Measurements from ENCODE around the gene FYTTD1. TPM values are rescaled to one million over a fixed set of nuclear protein-coding genes. Genes with fewer than 3 reads are reported as not detected.

Gene FYTTD1
- total RNA-seq, 2 experiments from 2014 or later, result 75.8 to 78.2 TPM

DNA sequence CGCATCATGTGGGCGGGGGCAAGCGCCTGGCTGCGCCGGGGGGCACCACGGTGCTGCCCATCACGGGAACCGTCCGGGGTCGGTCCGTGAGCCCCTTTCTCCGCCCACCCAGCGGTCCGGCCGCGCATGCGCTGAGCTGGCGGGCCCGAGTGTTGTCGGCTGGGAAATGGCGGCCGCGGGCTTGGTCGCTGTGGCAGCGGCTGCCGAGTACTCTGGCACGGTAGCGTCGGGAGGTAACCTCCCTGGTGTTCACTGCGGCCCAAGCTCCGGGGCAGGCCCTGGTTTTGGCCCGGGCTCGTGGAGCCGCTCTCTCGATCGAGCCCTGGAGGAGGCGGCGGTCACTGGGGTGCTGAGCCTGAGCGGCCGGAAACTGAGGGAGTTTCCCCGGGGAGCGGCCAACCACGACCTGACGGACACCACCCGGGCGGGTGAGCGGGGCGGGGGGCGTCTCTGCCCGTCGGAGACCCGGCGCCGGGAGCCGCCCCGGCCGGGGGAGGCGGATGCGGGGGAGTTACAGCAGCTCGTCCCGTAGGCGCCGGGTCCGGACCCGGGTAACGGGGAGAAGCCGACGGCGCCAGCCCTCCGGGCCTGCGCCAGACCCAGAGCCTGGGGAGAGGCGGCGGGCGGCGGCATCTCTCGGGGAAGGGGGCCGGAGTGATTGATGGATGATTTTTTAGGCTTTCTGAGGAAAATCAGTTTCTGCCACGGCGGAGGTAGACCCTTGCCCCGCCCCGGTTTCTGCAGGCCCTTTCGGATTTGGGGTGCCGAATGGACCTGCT is 41.6 kb downstream of the FYTTD1 start, which contains the start of gene LRCH3:
Gene LRCH3, plus strand, starts transcription at position 142 of the 779 bp plus-strand sequence. Its CDS starts 25 bp downstream, at position 167.
- Histone ChIP-seq H3K27me3 (ENCODE audit: control insufficient read depth in 1 of 2, insufficient read depth in 2 of 2, low read length in 2 of 2) (no peaks in the 10 kb centered on the region), H3K9me3 (ENCODE audit: control insufficient read depth in 1 of 2, insufficient read depth in 1 of 2, low read length in 2 of 2) (no peaks in the 10 kb centered on the region), H3K4me3 (ENCODE audit: low read length) (peak within 1 kb of the TSS; percentile 97), H3K27ac (ENCODE audit: low read depth in 1 of 2, low read length in 2 of 2) (peak within 1 kb of the TSS; percentile 92 to 97), H3K4me1 (ENCODE audit: insufficient read depth, low read length) (peaks cover 25% of the 10 kb centered on the region), H3K36me3 (ENCODE audit: insufficient read depth, low read length) (no peaks in the 10 kb centered on the region)
- Mint-ChIP-seq H3K27me3 (no peaks in the 10 kb centered on the region), H3K36me3 (ENCODE audit: low read depth) (peaks cover 27% of the 10 kb centered on the region), H3K9me3 (no peaks in the 10 kb centered on the region), H3K27ac (peak within 1 kb of the TSS; percentile 98), H3K4me3 (peak within 1 kb of the TSS; percentile 95), H3K4me1 (ENCODE audit: low read depth) (peaks cover 57% of the 10 kb centered on the region)
- DNase-seq (peak; percentile 68 to 90 (median 77)), ATAC-seq (ENCODE audit: poor library complexity) (peak; percentile 72)
- intact Hi-C loops (cut with DNase I, micrococcal nuclease), result loop anchor here in 1 of 2 experiments (5.0 kb wide), 2 partner anchors 39 to 79 kb away; no protein-coding TSS in a partner anchor
- ChIA-PET CTCF (interaction anchor here (1.2 kb wide), 1 partner anchor 38 kb away, joined by 4 read pairs; no protein-coding TSS in a partner anchor), POLR2A (interaction anchor here (0.9 to 3.9 kb wide), 12 partner anchors 9 to 79 kb away, joined by 3 to 37 read pairs (median 8); partner anchors contain the start of genes FYTTD1 and RUBCN)
- TF ChIP-seq, protein P1, sequence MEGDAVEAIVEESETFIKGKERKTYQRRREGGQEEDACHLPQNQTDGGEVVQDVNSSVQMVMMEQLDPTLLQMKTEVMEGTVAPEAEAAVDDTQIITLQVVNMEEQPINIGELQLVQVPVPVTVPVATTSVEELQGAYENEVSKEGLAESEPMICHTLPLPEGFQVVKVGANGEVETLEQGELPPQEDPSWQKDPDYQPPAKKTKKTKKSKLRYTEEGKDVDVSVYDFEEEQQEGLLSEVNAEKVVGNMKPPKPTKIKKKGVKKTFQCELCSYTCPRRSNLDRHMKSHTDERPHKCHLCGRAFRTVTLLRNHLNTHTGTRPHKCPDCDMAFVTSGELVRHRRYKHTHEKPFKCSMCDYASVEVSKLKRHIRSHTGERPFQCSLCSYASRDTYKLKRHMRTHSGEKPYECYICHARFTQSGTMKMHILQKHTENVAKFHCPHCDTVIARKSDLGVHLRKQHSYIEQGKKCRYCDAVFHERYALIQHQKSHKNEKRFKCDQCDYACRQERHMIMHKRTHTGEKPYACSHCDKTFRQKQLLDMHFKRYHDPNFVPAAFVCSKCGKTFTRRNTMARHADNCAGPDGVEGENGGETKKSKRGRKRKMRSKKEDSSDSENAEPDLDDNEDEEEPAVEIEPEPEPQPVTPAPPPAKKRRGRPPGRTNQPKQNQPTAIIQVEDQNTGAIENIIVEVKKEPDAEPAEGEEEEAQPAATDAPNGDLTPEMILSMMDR (IDR thresholded peaks at IDR 0.05), result no peak

DNA sequence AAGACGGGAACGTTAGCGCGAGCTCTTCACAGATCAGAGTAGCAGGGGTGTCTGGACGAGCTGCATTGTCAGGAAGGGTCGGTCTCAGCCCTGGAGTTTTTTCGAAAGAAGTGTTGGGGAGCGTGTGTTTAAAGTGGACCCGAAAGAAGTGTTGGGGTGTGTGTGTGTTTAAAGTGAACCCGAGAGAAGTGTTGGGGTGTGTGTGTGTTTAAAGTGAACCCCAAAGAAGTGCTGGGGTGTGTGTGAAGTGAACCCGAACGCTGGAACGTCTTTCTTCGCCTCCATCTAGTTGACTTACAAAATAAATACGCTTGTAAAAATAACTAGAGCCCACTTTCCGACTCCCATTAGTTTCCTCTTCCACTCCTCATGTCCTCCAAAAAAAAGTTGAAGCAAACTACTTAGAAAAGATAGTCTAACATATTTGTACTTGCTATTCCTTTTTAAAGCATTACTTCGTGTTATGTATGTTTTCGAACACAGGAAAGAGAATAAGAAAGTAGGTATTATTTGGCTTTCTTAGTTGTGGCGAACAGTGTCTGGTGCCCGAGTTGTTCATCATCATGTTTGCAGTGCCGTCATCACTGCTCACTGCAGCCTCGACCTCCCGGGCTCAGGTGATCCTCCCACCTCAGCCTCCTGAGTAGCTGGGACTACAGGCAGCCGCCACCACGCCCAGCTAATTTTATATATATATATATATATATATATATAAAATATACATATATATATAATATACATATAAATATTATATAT is 42.4 kb downstream of the FYTTD1 start:
- ATAC-seq (ENCODE audit: poor library complexity) (peak; percentile 50), DNase-seq (peak in 12 of 14 experiments; percentile 6 to 67 (median 44))
- peaks cover 25% of the 10 kb centered on the region for H3K4me1 ChIP-seq (ENCODE audit: insufficient read depth, low read length)
- CTCF ChIA-PET, result no interaction called here
- no peaks in the 10 kb centered on the region for H3K36me3 ChIP-seq (ENCODE audit: insufficient read depth, low read length)
- no peaks in the 10 kb centered on the region for H3K27me3 ChIP-seq (ENCODE audit: control insufficient read depth in 1 of 2, insufficient read depth in 2 of 2, low read length in 2 of 2)
- TF ChIP-seq, protein P1 (IDR thresholded peaks at IDR 0.05), result no peak
- no peaks in the 10 kb centered on the region for H3K9me3 ChIP-seq (ENCODE audit: control insufficient read depth in 1 of 2, insufficient read depth in 1 of 2, low read length in 2 of 2)
- peak overlapping the region; percentile 97 for H3K4me3 ChIP-seq (ENCODE audit: low read length)
- Mint-ChIP-seq H3K4me1 (ENCODE audit: low read depth) (peaks cover 63% of the 10 kb centered on the region), H3K4me3 (peak overlapping the region; percentile 95), H3K27me3 (no peaks in the 10 kb centered on the region), H3K9me3 (no peaks in the 10 kb centered on the region), H3K36me3 (ENCODE audit: low read depth) (peaks cover 27% of the 10 kb centered on the region), H3K27ac (peak overlapping the region; percentile 98)
- intact Hi-C loops (cut with DNase I, micrococcal nuclease), result loop anchor here (2.0 to 5.0 kb wide), 3 partner anchors 39 to 80 kb away; no protein-coding TSS in a partner anchor
- peak overlapping the region; percentile 92 to 97 for H3K27ac ChIP-seq (ENCODE audit: low read depth in 1 of 2, low read length in 2 of 2)
- POLR2A ChIA-PET, result interaction anchor here (0.9 to 3.9 kb wide), 12 partner anchors 9 to 80 kb away, joined by 3 to 37 read pairs (median 8); partner anchors contain the start of genes FYTTD1 and RUBCN

DNA sequence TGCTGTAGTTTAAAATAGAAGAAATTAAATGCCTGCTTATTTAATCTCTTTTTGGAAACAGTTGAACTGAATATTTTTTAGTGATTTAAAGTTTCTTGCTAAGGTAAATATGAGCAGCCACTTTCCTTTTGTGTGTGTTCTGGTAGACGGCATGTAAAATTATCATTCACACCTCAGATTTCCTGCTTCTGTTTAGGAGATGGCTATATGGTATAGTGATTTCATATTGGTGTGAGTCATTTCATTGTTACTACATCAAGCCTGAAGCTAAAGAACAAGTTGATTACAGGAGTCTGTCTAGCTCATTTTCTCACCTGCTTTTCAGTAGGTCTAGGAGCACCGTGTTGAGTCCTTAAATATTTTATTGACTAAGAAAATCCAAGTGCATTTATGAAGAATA is 43.6 kb downstream of the FYTTD1 start:
- TF ChIP-seq, protein P1 (IDR thresholded peaks at IDR 0.05), result no peak
- H3K4me3 ChIP-seq (ENCODE audit: low read length), result peak overlapping the region; percentile 2
- CTCF ChIA-PET, result no interaction called here
- intact Hi-C loops (cut with DNase I, micrococcal nuclease), result loop anchor here (1.0 to 5.0 kb wide), 4 partner anchors 9 to 81 kb away; no protein-coding TSS in a partner anchor
- H3K4me1 ChIP-seq (ENCODE audit: insufficient read depth, low read length), result peaks cover 34% of the 10 kb centered on the region
- no peaks in the 10 kb centered on the region for H3K36me3 ChIP-seq (ENCODE audit: insufficient read depth, low read length)
- H3K9me3 ChIP-seq (ENCODE audit: control insufficient read depth in 1 of 2, insufficient read depth in 1 of 2, low read length in 2 of 2), result no peaks in the 10 kb centered on the region
- peak; percentile 37 for ATAC-seq (ENCODE audit: poor library complexity)
- H3K36me3 Mint-ChIP-seq (ENCODE audit: low read depth), result peaks cover 21% of the 10 kb centered on the region
- H3K27ac Mint-ChIP-seq, result peak overlapping the region; percentile 89
- no peaks in the 10 kb centered on the region for H3K27me3 ChIP-seq (ENCODE audit: control insufficient read depth in 1 of 2, insufficient read depth in 2 of 2, low read length in 2 of 2)
- peak overlapping the region; percentile 92 for H3K4me3 Mint-ChIP-seq
- no peaks in the 10 kb centered on the region for H3K9me3 Mint-ChIP-seq
- DNase-seq, result peak in 3 of 14 experiments; percentile 38 to 60 (median 41)
- peaks cover 66% of the 10 kb centered on the region for H3K4me1 Mint-ChIP-seq (ENCODE audit: low read depth)
- H3K27me3 Mint-ChIP-seq, result no peaks in the 10 kb centered on the region
- POLR2A ChIA-PET, result interaction anchor here (0.5 to 1.8 kb wide), 2 partner anchors 79 to 81 kb away, joined by 3 to 8 read pairs; no protein-coding TSS in a partner anchor
- H3K27ac ChIP-seq (ENCODE audit: low read depth in 1 of 2, low read length in 2 of 2), result no peak overlapping the region

All from CD4-positive, alpha-beta T cell (primary cell).